ENCODE measurements around the gene PRDX1. TPM values are rescaled to one million over a fixed set of nuclear protein-coding genes. Genes with fewer than 3 reads are reported as not detected.
A peak's percentile ranks its signal among the peaks of the same experiment; 100 is the strongest.

PRDX1 gene
- polyA plus RNA-seq, 3 donors, result 116 to 362 (median 294) TPM

DNA sequence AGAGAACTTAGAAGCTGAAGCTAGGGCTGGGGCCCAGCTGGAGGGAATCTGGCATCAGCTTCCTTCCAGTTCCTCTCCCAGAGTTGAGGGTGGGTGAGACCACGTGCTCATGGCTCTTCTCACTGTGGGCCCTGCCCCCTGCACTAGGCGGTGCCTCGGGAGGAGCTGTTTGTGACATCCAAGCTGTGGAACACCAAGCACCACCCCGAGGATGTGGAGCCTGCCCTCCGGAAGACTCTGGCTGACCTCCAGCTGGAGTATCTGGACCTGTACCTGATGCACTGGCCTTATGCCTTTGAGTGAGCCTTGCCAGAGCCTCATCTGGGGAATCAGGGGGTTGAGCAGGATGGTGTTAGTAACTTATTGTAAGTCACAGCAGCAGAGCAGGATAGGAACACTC, 45.0 kb upstream of the PRDX1 start:
- Mint-ChIP-seq H3K27ac (peak overlapping the region in 6 of 7 donors; percentile 49 to 79 (median 64)), H3K9me3 (no peaks in the 10 kb centered on the region), H3K36me3 (peaks cover 66 to 90% of the 10 kb centered on the region in 2 donors), H3K4me3 (no peak overlapping the region), H3K4me1 (peaks cover 13% of the 10 kb centered on the region), H3K27me3 (ENCODE audit: low read depth in 3 of 3) (peaks cover 0 to 1% (median 0%) of the 10 kb centered on the region in 3 donors)
- TF ChIP-seq, protein P1, sequence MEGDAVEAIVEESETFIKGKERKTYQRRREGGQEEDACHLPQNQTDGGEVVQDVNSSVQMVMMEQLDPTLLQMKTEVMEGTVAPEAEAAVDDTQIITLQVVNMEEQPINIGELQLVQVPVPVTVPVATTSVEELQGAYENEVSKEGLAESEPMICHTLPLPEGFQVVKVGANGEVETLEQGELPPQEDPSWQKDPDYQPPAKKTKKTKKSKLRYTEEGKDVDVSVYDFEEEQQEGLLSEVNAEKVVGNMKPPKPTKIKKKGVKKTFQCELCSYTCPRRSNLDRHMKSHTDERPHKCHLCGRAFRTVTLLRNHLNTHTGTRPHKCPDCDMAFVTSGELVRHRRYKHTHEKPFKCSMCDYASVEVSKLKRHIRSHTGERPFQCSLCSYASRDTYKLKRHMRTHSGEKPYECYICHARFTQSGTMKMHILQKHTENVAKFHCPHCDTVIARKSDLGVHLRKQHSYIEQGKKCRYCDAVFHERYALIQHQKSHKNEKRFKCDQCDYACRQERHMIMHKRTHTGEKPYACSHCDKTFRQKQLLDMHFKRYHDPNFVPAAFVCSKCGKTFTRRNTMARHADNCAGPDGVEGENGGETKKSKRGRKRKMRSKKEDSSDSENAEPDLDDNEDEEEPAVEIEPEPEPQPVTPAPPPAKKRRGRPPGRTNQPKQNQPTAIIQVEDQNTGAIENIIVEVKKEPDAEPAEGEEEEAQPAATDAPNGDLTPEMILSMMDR (IDR thresholded peaks at IDR 0.05), result no peak
- H3K9ac ChIP-seq (ENCODE audit: insufficient read depth, low read length, poor library complexity, severe bottlenecking), result no peak overlapping the region
- WGBS (ENCODE audit: insufficient coverage), result 6% methylated on average over 2 of the region's 5 CpGs
- no peak overlapping the region for H2AFZ ChIP-seq (ENCODE audit: insufficient read depth, low read depth, low read length, poor library complexity, severe bottlenecking)
- peaks cover 50% of the 10 kb centered on the region for H4K20me1 ChIP-seq (ENCODE audit: insufficient read depth, low read length)
- DNase-seq, result no peak
- H3K4me2 ChIP-seq (replicated peaks; ENCODE audit: extremely low read depth, low read length, poor library complexity, severe bottlenecking), result no peak overlapping the region
- H3K9me3 ChIP-seq (replicated peaks in 1 of 2; ENCODE audit: control insufficient read depth in 1 of 2, insufficient read depth in 1 of 2, low read length in 2 of 2), result no peaks in the 10 kb centered on the region
- peaks cover 74 to 92% of the 10 kb centered on the region in 2 donors for H3K36me3 ChIP-seq (replicated peaks in 1 of 2; ENCODE audit: control insufficient read depth in 1 of 2, insufficient read depth in 2 of 2, low read length in 2 of 2)
- intact Hi-C loops (cut with micrococcal nuclease), result no loop called here
- H3K27me3 ChIP-seq (ENCODE audit: control insufficient read depth in 2 of 2, insufficient read depth in 2 of 2, low read length in 2 of 2), result no peaks in the 10 kb centered on the region
- H3K4me1 ChIP-seq (ENCODE audit: control insufficient read depth in 1 of 2, insufficient read depth in 2 of 2, low read length in 2 of 2), result peaks cover 4 to 6% of the 10 kb centered on the region in 2 donors
- peaks cover 8% of the 10 kb centered on the region for H3K79me2 ChIP-seq (ENCODE audit: insufficient read depth, low read length)
- H3K4me3 ChIP-seq (replicated peaks in 1 of 3; ENCODE audit: low read depth in 2 of 3, low read length in 3 of 3), result no peak overlapping the region
- peak overlapping the region in 1 of 2 donors; percentile 61 for H3K27ac ChIP-seq (ENCODE audit: low read depth in 1 of 2, low read length in 2 of 2)

DNA sequence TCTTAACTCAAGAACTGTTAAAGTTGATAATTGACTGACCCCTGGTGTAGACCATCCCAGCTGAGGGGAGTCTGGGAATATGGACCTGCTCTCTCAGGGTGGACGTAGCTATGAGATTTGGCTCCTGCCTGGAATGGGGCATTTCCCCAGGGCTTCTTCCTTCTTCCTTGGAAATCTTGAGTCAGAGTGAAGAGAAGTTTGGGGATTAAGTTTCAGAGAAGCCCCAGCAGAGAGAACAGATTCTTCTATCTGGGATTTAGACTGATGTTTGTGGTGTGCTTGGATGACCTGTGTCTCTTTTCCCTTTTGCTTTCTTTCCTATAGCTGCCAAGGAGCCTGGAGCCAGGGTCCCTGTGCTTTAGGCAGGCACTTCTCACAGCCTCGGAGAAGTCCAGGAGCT, 42.2 kb upstream of the PRDX1 start:
- H3K9ac ChIP-seq (ENCODE audit: insufficient read depth, low read length, poor library complexity, severe bottlenecking), result no peak overlapping the region
- peak overlapping the region in 5 of 7 donors; percentile 13 to 74 (median 53) for H3K27ac Mint-ChIP-seq
- no peaks in the 10 kb centered on the region for H3K27me3 Mint-ChIP-seq (ENCODE audit: low read depth in 3 of 3)
- no peak overlapping the region for H3K4me3 ChIP-seq (replicated peaks in 1 of 3; ENCODE audit: low read depth in 2 of 3, low read length in 3 of 3)
- TF ChIP-seq, protein P1 (IDR thresholded peaks at IDR 0.05), result no peak
- peaks cover 15% of the 10 kb centered on the region for H3K4me1 Mint-ChIP-seq
- WGBS (ENCODE audit: insufficient coverage), result 100% methylated on average over 2 of the region's 2 CpGs
- H3K9me3 Mint-ChIP-seq, result no peaks in the 10 kb centered on the region
- H3K27me3 ChIP-seq (ENCODE audit: control insufficient read depth in 2 of 2, insufficient read depth in 2 of 2, low read length in 2 of 2), result no peaks in the 10 kb centered on the region
- no peak overlapping the region for H3K4me3 Mint-ChIP-seq
- H3K4me2 ChIP-seq (replicated peaks; ENCODE audit: extremely low read depth, low read length, poor library complexity, severe bottlenecking), result no peak overlapping the region
- no peak for DNase-seq
- H3K9me3 ChIP-seq (replicated peaks in 1 of 2; ENCODE audit: control insufficient read depth in 1 of 2, insufficient read depth in 1 of 2, low read length in 2 of 2), result no peaks in the 10 kb centered on the region
- intact Hi-C loops (cut with micrococcal nuclease), result no loop called here
- peak overlapping the region in 1 of 2 donors; percentile 48 for H3K27ac ChIP-seq (ENCODE audit: low read depth in 1 of 2, low read length in 2 of 2)
- H3K36me3 Mint-ChIP-seq, result peaks cover 58 to 90% of the 10 kb centered on the region in 2 donors
- no peak overlapping the region for H2AFZ ChIP-seq (ENCODE audit: insufficient read depth, low read depth, low read length, poor library complexity, severe bottlenecking)
- peaks cover 70 to 91% of the 10 kb centered on the region in 2 donors for H3K36me3 ChIP-seq (replicated peaks in 1 of 2; ENCODE audit: control insufficient read depth in 1 of 2, insufficient read depth in 2 of 2, low read length in 2 of 2)
- peaks cover 54% of the 10 kb centered on the region for H4K20me1 ChIP-seq (ENCODE audit: insufficient read depth, low read length)
- H3K4me1 ChIP-seq (ENCODE audit: control insufficient read depth in 1 of 2, insufficient read depth in 2 of 2, low read length in 2 of 2), result peaks cover 4 to 6% of the 10 kb centered on the region in 2 donors
- H3K79me2 ChIP-seq (ENCODE audit: insufficient read depth, low read length), result peaks cover 25% of the 10 kb centered on the region
